Rectal smooth muscle tissue (tissue), 1 donor: Measurements from ENCODE around the gene FNDC3B.

ENCODE experiments used
- H3K27ac ChIP-seq: one replicate; pipeline ENCODE4 v1.7.0; 2013; ENCODE audit warnings: low read depth, low read length, inconsistent platforms
- H3K27me3 ChIP-seq: one replicate; pipeline ENCODE4 v1.7.0; 2013; ENCODE audit warnings: low read length; ENCODE audit not compliant: control insufficient read depth, insufficient read depth
- H3K36me3 ChIP-seq: one replicate; pipeline ENCODE4 v1.7.0; 2013; ENCODE audit warnings: low read length; ENCODE audit not compliant: control insufficient read depth, insufficient read depth
- H3K4me1 ChIP-seq: one replicate; pipeline ENCODE4 v1.7.0; 2013; ENCODE audit warnings: low read length; ENCODE audit not compliant: control insufficient read depth, insufficient read depth
- H3K4me3 ChIP-seq: one replicate; pipeline ENCODE4 v1.7.0; 2013; ENCODE audit warnings: low read length
- H3K9ac ChIP-seq: one replicate; pipeline ENCODE4 v1.7.0; 2013; ENCODE audit warnings: low read length

Gene FNDC3B

DNA sequence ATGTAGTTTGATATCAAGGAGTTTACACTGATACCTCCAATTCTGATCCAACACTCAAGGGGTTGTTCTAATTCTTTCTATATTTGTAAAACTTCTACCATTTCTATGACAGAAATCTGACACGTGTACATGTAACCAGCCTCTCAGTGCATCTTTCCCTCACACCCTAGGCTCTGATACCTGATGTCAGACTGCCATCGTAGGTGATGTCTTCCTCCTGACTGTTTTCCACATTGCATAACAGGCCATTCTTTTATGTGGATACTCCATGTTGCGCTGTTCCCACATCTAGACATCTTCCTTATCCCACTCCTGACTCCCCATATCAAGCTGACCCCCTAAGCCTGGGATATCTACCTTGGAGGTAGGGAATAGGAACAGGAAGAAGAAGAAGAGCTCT, 159.1 kb downstream of the FNDC3B start:
- Histone ChIP-seq H3K36me3 (no peaks in the 10 kb centered on the region), H3K4me3 (no peak overlapping the region), H3K4me1 (peaks cover 16% of the 10 kb centered on the region), H3K27ac (no peak overlapping the region), H3K27me3 (no peaks in the 10 kb centered on the region), H3K9ac (no peak overlapping the region)

DNA sequence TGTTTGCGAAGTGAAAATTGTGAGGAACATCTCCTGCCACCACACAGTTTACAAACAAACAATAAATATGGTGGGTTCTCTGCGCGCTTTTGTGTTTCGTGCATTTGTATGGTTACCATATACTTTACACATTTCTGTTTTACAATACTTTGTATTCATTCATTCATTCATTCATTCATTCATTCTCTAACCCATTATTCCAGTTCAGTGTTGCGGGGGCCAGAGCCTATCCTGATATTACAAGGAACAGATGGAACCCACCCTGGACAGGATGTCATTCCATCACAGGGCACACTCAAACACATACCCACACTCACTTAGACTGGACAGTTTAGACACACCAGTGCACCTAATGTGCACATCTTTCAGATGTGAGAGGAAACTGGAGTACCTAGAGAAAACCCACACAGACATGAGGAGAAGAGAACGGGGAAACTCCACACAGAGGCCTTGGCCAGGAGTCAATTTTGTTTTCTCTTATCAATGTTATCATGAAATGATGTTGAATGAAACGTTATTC, 160.5 kb downstream of the FNDC3B start:
- H3K9ac ChIP-seq = no peak overlapping the region
- H3K27ac ChIP-seq = no peak overlapping the region
- no peaks in the 10 kb centered on the region for H3K27me3 ChIP-seq
- peaks cover 24% of the 10 kb centered on the region for H3K4me1 ChIP-seq
- no peak overlapping the region for H3K4me3 ChIP-seq
- H3K36me3 ChIP-seq = no peaks in the 10 kb centered on the region

DNA sequence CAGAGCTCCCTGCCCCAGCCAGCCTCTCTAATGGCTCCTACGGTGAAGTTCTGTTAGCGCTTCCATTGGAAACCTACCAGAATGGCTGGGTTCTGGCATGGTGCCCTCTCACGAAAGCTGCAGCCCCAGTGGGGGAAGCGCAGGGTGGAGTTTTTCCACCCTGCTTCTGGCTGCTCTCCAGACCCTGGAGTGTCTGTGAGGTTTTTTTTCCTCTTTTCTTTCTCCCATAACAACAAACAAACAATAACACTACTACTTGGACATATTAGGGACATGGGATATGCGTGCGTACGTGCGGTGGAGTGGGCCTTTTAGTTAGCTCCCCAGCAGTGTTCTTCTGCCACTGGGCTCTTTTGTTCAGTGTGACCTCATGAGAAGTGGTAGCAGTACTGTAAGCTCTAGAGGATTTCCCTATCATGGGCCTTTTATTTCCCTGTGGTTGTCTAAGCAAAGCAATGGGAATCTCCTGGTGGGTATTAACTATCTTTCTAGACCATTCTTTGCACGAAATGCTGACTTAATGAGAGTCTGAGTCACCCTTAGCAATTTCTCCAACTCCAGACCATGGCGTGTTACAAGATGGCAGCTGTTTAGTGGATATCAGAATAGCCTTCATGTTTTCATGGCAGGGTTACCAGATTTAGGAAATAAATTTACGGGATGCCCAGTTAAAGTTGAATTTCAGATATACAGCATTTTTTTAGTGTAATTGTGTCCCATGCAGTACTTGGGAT, 161.9 kb downstream of the FNDC3B start:
- no peaks in the 10 kb centered on the region for H3K27me3 ChIP-seq
- H3K4me1 ChIP-seq = peaks cover 24% of the 10 kb centered on the region
- H3K27ac ChIP-seq = peak overlapping the region; percentile 87
- no peaks in the 10 kb centered on the region for H3K36me3 ChIP-seq
- no peak overlapping the region for H3K9ac ChIP-seq
- no peak overlapping the region for H3K4me3 ChIP-seq

- H3K4me1 ChIP-seq = peaks cover 24% of the 10 kb centered on the region
- no peaks in the 10 kb centered on the region for H3K36me3 ChIP-seq
- H3K4me3 ChIP-seq = no peak overlapping the region
- H3K9ac ChIP-seq = no peak overlapping the region
- peak overlapping the region; percentile 87 for H3K27ac ChIP-seq
- H3K27me3 ChIP-seq = no peaks in the 10 kb centered on the region
Observed at GRCh38 chr3:172201870-172202236, 162.5 kb downstream of the FNDC3B start.

GRCh38 chr3:172202797-172203196, 163.4 kb downstream of the FNDC3B start:
- no peak overlapping the region for H3K4me3 ChIP-seq
- no peak overlapping the region for H3K9ac ChIP-seq
- no peaks in the 10 kb centered on the region for H3K27me3 ChIP-seq
- peaks cover 24% of the 10 kb centered on the region for H3K4me1 ChIP-seq
- peak overlapping the region; percentile 87 for H3K27ac ChIP-seq
- H3K36me3 ChIP-seq = no peaks in the 10 kb centered on the region

GRCh38 chr3:172203522-172204258, 164.3 kb downstream of the FNDC3B start:
- Histone ChIP-seq H3K9ac (no peak overlapping the region), H3K27ac (peak overlapping the region; percentile 87), H3K4me1 (peaks cover 24% of the 10 kb centered on the region), H3K27me3 (no peaks in the 10 kb centered on the region), H3K4me3 (no peak overlapping the region), H3K36me3 (no peaks in the 10 kb centered on the region)

GRCh38 chr3:172204716-172205115, 165.3 kb downstream of the FNDC3B start:
- H3K4me3 ChIP-seq = no peak overlapping the region
- peaks cover 24% of the 10 kb centered on the region for H3K4me1 ChIP-seq
- peak overlapping the region; percentile 53 for H3K27ac ChIP-seq
- H3K27me3 ChIP-seq = no peaks in the 10 kb centered on the region
- H3K9ac ChIP-seq = no peak overlapping the region
- H3K36me3 ChIP-seq = no peaks in the 10 kb centered on the region

GRCh38 chr3:172208586-172209332, 169.4 kb downstream of the FNDC3B start:
- H3K27ac ChIP-seq = no peak overlapping the region

DNA sequence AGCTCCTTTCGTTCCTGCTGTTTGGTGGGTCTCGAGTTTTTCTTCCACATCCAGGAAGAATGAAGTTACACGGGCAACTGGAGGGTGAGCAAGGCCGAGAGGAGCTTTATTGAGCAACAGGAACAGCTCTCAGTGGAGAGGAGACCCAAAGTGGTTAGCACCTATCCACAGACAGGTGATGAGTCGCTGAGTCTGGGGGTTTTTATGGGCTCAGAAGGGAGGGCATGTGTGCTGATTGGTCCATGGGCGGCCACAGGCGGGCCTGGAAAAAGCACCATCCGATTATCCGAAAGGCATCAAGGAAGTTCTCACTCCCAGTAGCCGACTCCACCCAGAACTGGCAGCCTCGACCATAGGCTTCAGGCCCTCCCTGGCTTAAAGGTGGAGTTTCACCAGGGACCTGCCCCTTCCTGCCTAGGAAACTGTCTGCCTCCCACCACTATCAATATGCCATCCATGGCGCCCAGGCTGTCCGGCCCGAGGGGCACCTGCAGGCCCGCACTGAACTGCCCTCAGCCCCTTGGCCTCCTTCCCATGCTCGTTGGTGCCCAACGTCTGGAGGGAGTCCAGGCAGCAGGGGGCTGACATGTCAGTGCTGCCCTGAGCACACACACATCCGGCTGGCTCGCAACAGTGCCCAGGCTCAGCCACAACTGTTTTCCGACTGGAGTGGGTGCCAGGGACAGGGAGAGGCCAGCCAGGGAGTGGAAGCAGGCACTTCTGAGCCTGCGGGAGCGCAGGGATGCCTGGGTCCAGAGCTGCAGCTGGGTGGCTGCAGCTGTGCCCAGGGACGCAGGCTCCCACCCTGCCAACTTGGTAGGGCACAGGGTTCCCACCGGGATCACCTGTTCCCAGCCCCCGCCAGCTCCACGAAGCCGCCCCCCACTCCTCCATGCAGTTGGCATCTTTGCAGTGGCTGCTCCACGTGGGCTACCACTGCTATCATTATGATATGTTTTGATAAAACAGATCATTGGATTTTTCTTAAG, 170.2 kb downstream of the FNDC3B start:
- no peaks in the 10 kb centered on the region for H3K4me1 ChIP-seq
- no peaks in the 10 kb centered on the region for H3K27me3 ChIP-seq
- no peak overlapping the region for H3K9ac ChIP-seq
- H3K36me3 ChIP-seq = no peaks in the 10 kb centered on the region
- H3K27ac ChIP-seq = peak overlapping the region; percentile 0
- H3K4me3 ChIP-seq = no peak overlapping the region

More at GRCh38 chr3:172208586-172209332, 169.4 kb downstream of the FNDC3B start:
- Histone ChIP-seq H3K27me3 (no peaks in the 10 kb centered on the region), H3K4me1 (peaks cover 5% of the 10 kb centered on the region), H3K9ac (no peak overlapping the region), H3K36me3 (no peaks in the 10 kb centered on the region), H3K4me3 (no peak overlapping the region)

DNA sequence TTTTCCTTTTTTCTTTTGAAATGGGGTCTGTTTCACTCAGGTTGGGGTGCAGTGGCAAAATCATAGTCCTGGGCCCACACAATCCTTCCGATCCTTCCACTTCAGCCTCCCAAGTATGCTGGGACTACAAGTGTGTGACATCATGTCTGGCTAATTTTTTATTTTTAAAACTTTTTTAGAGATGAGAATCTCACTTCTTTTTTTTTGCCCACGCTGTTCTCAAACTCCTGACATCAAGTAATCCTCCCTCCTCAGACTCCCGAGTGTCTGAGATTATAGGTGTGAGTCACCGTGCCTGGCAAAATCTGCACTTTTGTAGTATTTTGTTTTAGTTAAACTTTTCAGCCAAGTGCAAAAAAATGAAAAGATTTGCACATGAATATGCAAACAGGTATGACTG, 171.0 kb downstream of the FNDC3B start:
- no peaks in the 10 kb centered on the region for H3K27me3 ChIP-seq
- H3K36me3 ChIP-seq = no peaks in the 10 kb centered on the region
- no peaks in the 10 kb centered on the region for H3K4me1 ChIP-seq
- H3K27ac ChIP-seq = no peak overlapping the region
- H3K4me3 ChIP-seq = no peak overlapping the region
- no peak overlapping the region for H3K9ac ChIP-seq

DNA sequence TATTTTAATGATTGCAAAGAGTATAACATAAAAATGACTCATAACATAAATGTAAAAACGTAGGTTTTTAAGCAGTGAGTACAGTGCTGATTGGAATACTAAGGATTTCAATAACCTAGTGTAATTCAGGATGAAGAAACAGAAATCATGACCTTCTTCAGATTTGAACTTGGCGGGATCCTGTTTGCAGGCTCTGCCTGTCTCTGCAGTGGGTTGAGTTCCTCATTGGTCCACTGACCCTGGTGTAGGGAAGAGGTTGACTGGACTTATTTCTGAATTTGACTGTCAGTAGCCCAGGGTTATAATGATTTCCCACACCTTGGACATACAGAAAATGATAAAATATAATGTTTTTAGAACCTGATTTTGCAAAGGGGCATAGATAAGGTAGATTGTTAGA, 171.7 kb downstream of the FNDC3B start:
- Histone ChIP-seq H3K36me3 (no peaks in the 10 kb centered on the region), H3K27me3 (no peaks in the 10 kb centered on the region), H3K4me1 (no peaks in the 10 kb centered on the region), H3K27ac (no peak overlapping the region), H3K4me3 (no peak overlapping the region), H3K9ac (no peak overlapping the region)
